Neural progenitor cell (in vitro differentiated cells): ENCODE measurements around the gene RALGAPA1. TPM values are rescaled to one million over a fixed set of nuclear protein-coding genes. Genes with fewer than 3 reads are reported as not detected.
"Not testable (repeated sequence)": the region's sequence is repeated elsewhere in the genome, so short reads cannot be mapped to it uniquely, and the experiment has no call there.

Experiments
- DNase-seq: peaks from one replicate; pipeline ENCODE4 v3.0.0-alpha.2; 2016; ENCODE audit warnings: low spot score
- H2AFZ ChIP-seq: fragments of 200-600 bp; sonication (generic); replicated peaks from 2 replicates; pipeline ENCODE4 v1.6.1; 2016; ENCODE audit warnings: antibody characterized with exemption
- H3F3A ChIP-seq: fragments of 200-600 bp; sonication (generic); 2 replicates; pipeline ENCODE4 v1.6.1; 2016; ENCODE audit warnings: antibody characterized with exemption, low read depth
- H3K27ac ChIP-seq: fragments of 200-600 bp; sonication (generic); 2 replicates; pipeline ENCODE4 v1.5.1; 2016; ENCODE audit warnings: mild to moderate bottlenecking
- H3K27me3 ChIP-seq: fragments of 200-600 bp; sonication (generic); 2 replicates; pipeline ENCODE4 v1.6.1; 2016; ENCODE audit warnings: mild to moderate bottlenecking, moderate library complexity
- H3K36me3 ChIP-seq: fragments of 200-600 bp; sonication (generic); 2 replicates; pipeline ENCODE4 v1.5.1; 2016
- H3K4me1 ChIP-seq: fragments of 200-600 bp; sonication (generic); 2 replicates; pipeline ENCODE4 v1.6.1; 2016; ENCODE audit warnings: mixed run types
- H3K4me2 ChIP-seq: fragments of 200-600 bp; sonication (generic); 2 replicates; pipeline ENCODE4 v1.6.1; 2016
- H3K4me3 ChIP-seq: fragments of 200-600 bp; sonication (generic); 2 replicates; pipeline ENCODE4 v1.5.1; 2016
- H3K79me2 ChIP-seq: fragments of 200-600 bp; sonication (generic); 2 replicates; pipeline ENCODE4 v1.6.1; 2016; ENCODE audit warnings: low read depth
- H3K9ac ChIP-seq: fragments of 200-600 bp; sonication (generic); 2 replicates; pipeline ENCODE4 v1.6.1; 2016
- H3K9me3 ChIP-seq: fragments of 200-600 bp; sonication (generic); 2 replicates; pipeline ENCODE4 v1.5.1; 2016; ENCODE audit warnings: low read depth
- H4K20me1 ChIP-seq: fragments of 200-600 bp; sonication (generic); 2 replicates; pipeline ENCODE4 v1.6.1; 2016; ENCODE audit warnings: low read depth
- H3K27ac Mint-ChIP-seq: 3 replicates; pipeline ENCODE4 v1.8.0; 2021; ENCODE audit warnings: mixed read lengths
- H3K27me3 Mint-ChIP-seq: 2 replicates; pipeline ENCODE4 v1.8.0; 2022; ENCODE audit warnings: low read depth, mild to moderate bottlenecking, inconsistent platforms, moderate library complexity, mixed read lengths; ENCODE audit not compliant: insufficient read depth
- H3K36me3 Mint-ChIP-seq: 3 replicates; pipeline ENCODE4 v1.8.0; 2021; ENCODE audit warnings: mixed read lengths
- H3K4me1 Mint-ChIP-seq: 3 replicates; pipeline ENCODE4 v1.8.0; 2021; ENCODE audit warnings: mixed read lengths
- H3K4me3 Mint-ChIP-seq: 3 replicates; pipeline ENCODE4 v1.8.0; 2021; ENCODE audit warnings: mild to moderate bottlenecking, moderate library complexity, mixed read lengths
- H3K9me3 Mint-ChIP-seq: 3 replicates; pipeline ENCODE4 v1.8.0; 2020; ENCODE audit warnings: mixed read lengths
- CTCF ChIP-seq: fragments of 200-600 bp; sonication (generic); IDR thresholded peaks from 2 replicates; pipeline ENCODE4 v1.5.1; 2017; ENCODE audit warnings: antibody characterized with exemption, mild to moderate bottlenecking
- EZH2 ChIP-seq: fragments of 200-600 bp; sonication (generic); IDR thresholded peaks from 2 replicates; pipeline ENCODE4 v1.6.1; 2017; ENCODE audit warnings: antibody characterized with exemption, mild to moderate bottlenecking, moderate library complexity
- EZH2phosphoT487 ChIP-seq: fragments of 200-600 bp; sonication (generic); IDR thresholded peaks from 2 replicates; pipeline ENCODE4 v1.6.1; 2017; ENCODE audit warnings: antibody characterized with exemption
- total RNA-seq: library from RNA; depleted of rRNA; stranded (reverse); fragments of >200 nt; gene quantifications from 2 replicates; pipeline ENCODE4 v1.2.3, GENCODE V29; 2015; ENCODE audit warnings: low replicate concordance

Gene RALGAPA1
- 20.2 and 31.7 TPM in 2 replicates for total RNA-seq

- Histone ChIP-seq H4K20me1 (peaks cover 11% of the 10 kb centered on the region), H3K9ac (peak within 1 kb of the TSS; percentile 51), H3K4me1 (peaks cover 18% of the 10 kb centered on the region), H3F3A (peaks cover 24% of the 10 kb centered on the region), H3K4me3 (peak within 1 kb of the TSS; percentile 78), H3K79me2 (peaks cover 39% of the 10 kb centered on the region), H3K27ac (peak within 1 kb of the TSS; percentile 73), H3K4me2 (peak within 1 kb of the TSS; percentile 92), H2AFZ (peak within 1 kb of the TSS; percentile 83)
- peak within 1 kb of the TSS; percentile 96 for H3K4me3 Mint-ChIP-seq
- H3K9me3 Mint-ChIP-seq, H3K27me3 ChIP-seq, H3K36me3 Mint-ChIP-seq, H3K27me3 Mint-ChIP-seq, H3K9me3 ChIP-seq, H3K36me3 ChIP-seq: not testable (repeated sequence)
- DNase-seq = peak; percentile 97
- peaks cover 17% of the 10 kb centered on the region for H3K4me1 Mint-ChIP-seq
- H3K27ac Mint-ChIP-seq = peak within 1 kb of the TSS; percentile 53
- TF ChIP-seq CTCF = peak; percentile 50
Observed at GRCh38 chr14:35808638-35809563, at the start of gene RALGAPA1. Gene RALGAPA1, minus strand, starts transcription at chr14:35809295. Its CDS starts 460 bp downstream, at chr14:35808835.

- no peaks in the 10 kb centered on the region for H3K27me3 ChIP-seq
- peaks cover 5% of the 10 kb centered on the region for H3K36me3 Mint-ChIP-seq
- peaks cover 26% of the 10 kb centered on the region for H3K4me1 ChIP-seq
- peaks cover 4% of the 10 kb centered on the region for H3K36me3 ChIP-seq
- H4K20me1 ChIP-seq = no peaks in the 10 kb centered on the region
- peaks cover 12% of the 10 kb centered on the region for H3F3A ChIP-seq
- no peak for TF ChIP-seq CTCF
- TF ChIP-seq EZH2phosphoT487 = no peak
- no peak for TF ChIP-seq EZH2
- peaks cover 21% of the 10 kb centered on the region for H3K4me1 Mint-ChIP-seq
- H3K4me3 ChIP-seq = no peak overlapping the region
- no peaks in the 10 kb centered on the region for H3K27me3 Mint-ChIP-seq
- no peaks in the 10 kb centered on the region for H3K9me3 Mint-ChIP-seq
- H3K4me2 ChIP-seq = no peak overlapping the region
- no peaks in the 10 kb centered on the region for H3K9me3 ChIP-seq
- H3K4me3 Mint-ChIP-seq = no peak overlapping the region
- no peak overlapping the region for H3K27ac ChIP-seq
- H2AFZ ChIP-seq = no peak overlapping the region
- no peak for DNase-seq
- no peak overlapping the region for H3K9ac ChIP-seq
- H3K79me2 ChIP-seq = peaks cover 6% of the 10 kb centered on the region
- no peak overlapping the region for H3K27ac Mint-ChIP-seq
Observed at GRCh38 chr14:35858521-35859209, 49.6 kb upstream of the RALGAPA1 start.

GRCh38 chr14:35855876-35856481, 46.9 kb upstream of the RALGAPA1 start:
- TF ChIP-seq EZH2phosphoT487 (no peak), CTCF (no peak), EZH2 (no peak)
- H3K4me3 Mint-ChIP-seq = no peak overlapping the region
- H3K36me3 Mint-ChIP-seq = peaks cover 17% of the 10 kb centered on the region
- H3K27me3 ChIP-seq = no peaks in the 10 kb centered on the region
- H3K4me1 Mint-ChIP-seq = peaks cover 17% of the 10 kb centered on the region
- no peaks in the 10 kb centered on the region for H3K9me3 ChIP-seq
- peaks cover 8% of the 10 kb centered on the region for H3K36me3 ChIP-seq
- no peaks in the 10 kb centered on the region for H3K27me3 Mint-ChIP-seq
- H3K79me2 ChIP-seq = peaks cover 10% of the 10 kb centered on the region
- peaks cover 21% of the 10 kb centered on the region for H3K4me1 ChIP-seq
- no peak overlapping the region for H2AFZ ChIP-seq
- H3K27ac ChIP-seq = no peak overlapping the region
- H4K20me1 ChIP-seq = no peaks in the 10 kb centered on the region
- peaks cover 14% of the 10 kb centered on the region for H3K9me3 Mint-ChIP-seq
- DNase-seq = no peak
- H3K27ac Mint-ChIP-seq = no peak overlapping the region
- H3K4me3 ChIP-seq = no peak overlapping the region
- H3K4me2 ChIP-seq = no peak overlapping the region
- H3F3A ChIP-seq = peaks cover 12% of the 10 kb centered on the region
- H3K9ac ChIP-seq = no peak overlapping the region
